Mucosa of rectum (tissue), 2 donors: Measurements from ENCODE around the gene FRMD4A.

Experiments
- H3K27ac ChIP-seq, 2 donors: one replicate each; pipeline ENCODE4 v1.7.0; 2013; ENCODE audit warnings: inconsistent platforms in 2 of 2, low read depth in 2 of 2, low read length in 2 of 2
- H3K27me3 ChIP-seq, 2 donors: one replicate each; pipeline ENCODE4 v1.7.0; 2013; ENCODE audit warnings: low read length in 2 of 2; ENCODE audit not compliant: control insufficient read depth in 2 of 2, insufficient read depth in 2 of 2
- H3K36me3 ChIP-seq, 2 donors: one replicate each; pipeline ENCODE4 v1.7.0; 2013; ENCODE audit warnings: low read length in 2 of 2; ENCODE audit not compliant: control insufficient read depth in 2 of 2, insufficient read depth in 2 of 2
- H3K4me1 ChIP-seq, 2 donors: one replicate each; pipeline ENCODE4 v1.7.0; 2013; ENCODE audit warnings: low read length in 2 of 2, mild to moderate bottlenecking in 1 of 2; ENCODE audit not compliant: control insufficient read depth in 2 of 2, insufficient read depth in 2 of 2
- H3K4me3 ChIP-seq, 2 donors: one replicate each; pipeline ENCODE4 v1.7.0; 2013; ENCODE audit warnings: low read length in 2 of 2
- H3K9ac ChIP-seq, 2 donors: one replicate each; pipeline ENCODE4 v1.7.0; 2013; ENCODE audit warnings: low read length in 2 of 2, low read depth in 1 of 2, mild to moderate bottlenecking in 1 of 2
- H3K9me3 ChIP-seq, 2 donors: one replicate each; pipeline ENCODE4 v1.7.0; 2013; ENCODE audit warnings: low read length in 2 of 2; ENCODE audit not compliant: control insufficient read depth in 2 of 2
- donor health status: healthy.
- donor health status: Normal muscosa, but diverticular disease.

Gene FRMD4A

DNA sequence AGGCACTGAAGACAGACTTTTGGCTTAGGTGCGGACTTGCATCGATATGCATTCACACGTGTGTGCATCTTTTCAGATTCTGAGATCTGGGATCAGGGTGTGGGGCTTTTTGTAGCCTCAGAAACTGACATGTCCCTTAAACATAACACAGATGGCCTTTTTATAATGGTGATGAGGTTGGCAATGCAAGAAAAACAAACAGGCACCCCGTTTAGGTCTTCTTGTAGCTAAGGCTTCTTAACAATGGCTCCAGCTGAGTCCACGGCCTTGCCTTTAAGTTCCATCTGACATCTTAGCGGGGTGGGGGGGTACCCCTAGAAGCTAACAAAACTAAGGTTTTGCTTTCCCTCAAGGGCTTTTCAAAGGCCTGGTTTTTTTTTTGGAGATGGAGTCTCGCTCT, 597.7 kb downstream of the FRMD4A start:
- no peaks in the 10 kb centered on the region for H3K9me3 ChIP-seq

DNA sequence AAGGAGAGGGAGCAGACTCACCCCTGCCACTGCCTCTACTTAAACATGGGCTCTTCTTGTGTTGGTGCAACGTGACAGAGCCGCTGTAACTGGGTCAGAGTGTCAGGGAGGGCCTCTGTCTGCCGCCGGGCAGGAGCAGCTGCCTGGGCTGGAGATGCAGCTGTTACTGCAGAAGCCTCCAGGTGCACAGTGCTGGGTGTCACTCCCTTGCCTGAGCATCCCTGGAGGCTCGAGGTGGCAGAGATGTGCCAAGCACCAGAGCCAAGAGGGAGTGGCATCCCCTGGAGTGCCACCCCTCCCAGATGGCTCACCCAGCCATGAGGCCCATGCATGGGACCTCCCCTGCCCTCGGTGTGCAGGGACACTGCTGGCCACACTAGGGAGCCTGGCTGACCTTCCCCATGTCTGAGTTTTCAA, 598.3 kb downstream of the FRMD4A start:
- Histone ChIP-seq H3K4me3 (no peak overlapping the region), H3K27me3 (no peaks in the 10 kb centered on the region), H3K9ac (no peak overlapping the region), H3K9me3 (no peaks in the 10 kb centered on the region), H3K27ac (no peak overlapping the region), H3K36me3 (peaks cover 0 to 2% of the 10 kb centered on the region in 2 donors), H3K4me1 (no peaks in the 10 kb centered on the region)

More for the DNA sequence above, 597.7 kb downstream of the FRMD4A start:
- H3K36me3 ChIP-seq, result peaks cover 0 to 2% of the 10 kb centered on the region in 2 donors
- H3K4me1 ChIP-seq, result no peaks in the 10 kb centered on the region
- no peak overlapping the region for H3K4me3 ChIP-seq
- no peaks in the 10 kb centered on the region for H3K27me3 ChIP-seq
- no peak overlapping the region for H3K27ac ChIP-seq
- H3K9ac ChIP-seq, result no peak overlapping the region

GRCh38 chr10:13731799-13732198, 598.9 kb downstream of the FRMD4A start:
- Histone ChIP-seq H3K27ac (no peak overlapping the region), H3K9ac (no peak overlapping the region), H3K27me3 (no peaks in the 10 kb centered on the region), H3K9me3 (no peaks in the 10 kb centered on the region), H3K36me3 (peaks cover 0 to 2% of the 10 kb centered on the region in 2 donors), H3K4me3 (no peak overlapping the region), H3K4me1 (no peaks in the 10 kb centered on the region)

DNA sequence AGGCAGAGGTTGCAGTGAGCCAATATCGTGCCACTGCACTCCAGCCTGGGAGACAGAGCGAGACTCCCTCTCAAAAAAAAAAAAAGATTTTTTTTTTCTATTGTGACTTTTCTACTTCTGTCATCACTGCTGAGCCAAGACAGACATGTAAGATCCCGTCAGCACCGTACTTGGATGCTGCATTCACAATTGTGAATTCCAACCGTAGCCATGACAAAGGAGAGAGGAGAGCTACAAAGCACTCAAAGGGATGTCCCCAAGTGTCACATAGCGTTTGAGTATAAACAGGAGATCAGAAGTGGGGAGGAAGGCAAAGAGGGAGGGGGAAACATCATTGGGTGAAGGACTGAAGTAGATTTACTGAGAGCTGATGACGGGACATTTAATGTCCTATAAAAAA, 599.8 kb downstream of the FRMD4A start:
- no peaks in the 10 kb centered on the region for H3K4me1 ChIP-seq
- no peaks in the 10 kb centered on the region for H3K27me3 ChIP-seq
- H3K27ac ChIP-seq, result no peak overlapping the region
- H3K9ac ChIP-seq, result no peak overlapping the region
- H3K36me3 ChIP-seq, result peaks cover 0 to 2% of the 10 kb centered on the region in 2 donors
- H3K4me3 ChIP-seq, result no peak overlapping the region
- no peaks in the 10 kb centered on the region for H3K9me3 ChIP-seq

DNA sequence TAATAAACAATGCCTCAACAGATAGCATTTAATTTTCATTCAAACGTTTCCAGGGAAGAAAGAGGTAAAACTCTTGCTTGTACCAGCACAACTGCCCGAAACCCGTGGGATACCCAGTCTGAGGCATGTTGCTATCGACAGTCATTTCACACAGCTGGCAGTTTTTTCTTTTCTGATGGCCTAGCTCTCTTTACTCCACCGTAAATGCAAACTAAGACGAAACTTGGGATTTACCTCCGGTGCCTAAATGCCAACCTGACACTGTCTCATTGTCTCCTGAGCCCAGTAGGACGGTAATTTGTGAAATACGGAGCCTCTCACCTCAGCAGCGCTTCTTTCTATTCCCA, 600.4 kb downstream of the FRMD4A start:
- Histone ChIP-seq H3K36me3 (peaks cover 0 to 2% of the 10 kb centered on the region in 2 donors), H3K9me3 (no peaks in the 10 kb centered on the region), H3K27ac (no peak overlapping the region), H3K4me1 (no peaks in the 10 kb centered on the region), H3K4me3 (no peak overlapping the region), H3K27me3 (no peaks in the 10 kb centered on the region), H3K9ac (no peak overlapping the region)

- Histone ChIP-seq H3K27ac (no peak overlapping the region), H3K9ac (no peak overlapping the region), H3K36me3 (peaks cover 0 to 2% of the 10 kb centered on the region in 2 donors), H3K4me1 (no peaks in the 10 kb centered on the region), H3K4me3 (no peak overlapping the region), H3K9me3 (no peaks in the 10 kb centered on the region), H3K27me3 (no peaks in the 10 kb centered on the region)
These were observed 601.0 kb downstream of the FRMD4A start for GRCh38 chr10:13729586-13730305.

GRCh38 chr10:13728898-13729535, 601.7 kb downstream of the FRMD4A start:
- Histone ChIP-seq H3K4me3 (no peak overlapping the region), H3K27ac (no peak overlapping the region), H3K9me3 (no peaks in the 10 kb centered on the region), H3K27me3 (no peaks in the 10 kb centered on the region), H3K4me1 (no peaks in the 10 kb centered on the region), H3K9ac (no peak overlapping the region), H3K36me3 (peaks cover 0 to 2% of the 10 kb centered on the region in 2 donors)

- no peak overlapping the region for H3K9ac ChIP-seq
These were observed 605.1 kb downstream of the FRMD4A start for GRCh38 chr10:13725594-13725993.

GRCh38 chr10:13724484-13724883, 606.2 kb downstream of the FRMD4A start:
- no peak overlapping the region for H3K4me3 ChIP-seq
- H3K9me3 ChIP-seq, result no peaks in the 10 kb centered on the region
- no peak overlapping the region for H3K9ac ChIP-seq
- H3K27me3 ChIP-seq, result no peaks in the 10 kb centered on the region
- no peaks in the 10 kb centered on the region for H3K36me3 ChIP-seq
- H3K27ac ChIP-seq, result no peak overlapping the region
- no peaks in the 10 kb centered on the region for H3K4me1 ChIP-seq

More at GRCh38 chr10:13725594-13725993, 605.1 kb downstream of the FRMD4A start:
- Histone ChIP-seq H3K27me3 (no peaks in the 10 kb centered on the region), H3K36me3 (no peaks in the 10 kb centered on the region), H3K9me3 (no peaks in the 10 kb centered on the region), H3K4me3 (no peak overlapping the region), H3K27ac (no peak overlapping the region), H3K4me1 (no peaks in the 10 kb centered on the region)

- no peak overlapping the region for H3K9ac ChIP-seq
- no peak overlapping the region for H3K4me3 ChIP-seq
- H3K27ac ChIP-seq, result no peak overlapping the region
- H3K4me1 ChIP-seq, result peaks cover 5 to 8% of the 10 kb centered on the region in 2 donors
- no peaks in the 10 kb centered on the region for H3K36me3 ChIP-seq
- H3K9me3 ChIP-seq, result no peaks in the 10 kb centered on the region
- H3K27me3 ChIP-seq, result no peaks in the 10 kb centered on the region
These were observed 607.7 kb downstream of the FRMD4A start for GRCh38 chr10:13722747-13723653.
